ENCODE data around the gene RAMP1.

RAMP1 gene

DNA sequence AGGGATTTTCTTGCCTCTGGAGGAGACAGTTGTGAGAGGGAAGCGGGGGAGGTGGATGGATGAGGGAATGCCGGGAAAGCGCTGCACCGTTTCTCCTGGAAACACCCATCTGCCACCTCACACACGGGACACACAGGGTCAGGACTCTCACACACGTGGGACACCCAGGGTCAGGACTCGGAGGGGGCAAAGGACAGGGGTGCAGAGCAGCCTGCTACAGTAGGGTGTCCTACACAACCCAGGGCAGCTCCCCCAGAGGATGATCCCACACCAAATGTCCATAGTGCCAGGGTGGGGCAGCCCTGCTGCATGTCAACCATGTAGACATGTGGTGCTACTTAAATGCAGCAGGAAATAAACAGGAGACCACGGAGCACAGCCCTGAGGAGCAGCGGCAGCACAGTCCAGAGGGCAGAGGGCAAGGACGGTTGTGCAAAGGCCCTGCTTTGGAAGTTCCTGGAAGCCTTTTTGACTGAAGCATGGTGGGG lies 5.1 kb downstream of the RAMP1 start:
- Histone ChIP-seq H3K27me3 (ENCODE audit: insufficient read depth, poor library complexity, severe bottlenecking) (peaks cover 6% of the 10 kb centered on the region), H3K27ac (replicated peaks) (no peak overlapping the region), H3K4me3 (replicated peaks; ENCODE audit: insufficient read depth, low read length) (no peak overlapping the region)
- no peak for DNase-seq (ENCODE audit: low read depth in 1 of 2, low spot score in 1 of 2)
- TF ChIP-seq GABPA (IDR thresholded peaks at IDR 0.05; ENCODE audit: low read depth) (no peak), REST (IDR thresholded peaks at IDR 0.05; ENCODE audit: insufficient replicate concordance, low read depth) (no peak), CTCF (IDR thresholded peaks at IDR 0.05; ENCODE audit: insufficient read depth, low read length) (no peak), POLR2AphosphoS5 (IDR thresholded peaks at IDR 0.05; ENCODE audit: low read depth) (no peak), SPI1 (IDR thresholded peaks at IDR 0.05; ENCODE audit: borderline replicate concordance, low read depth) (no peak)

DNA sequence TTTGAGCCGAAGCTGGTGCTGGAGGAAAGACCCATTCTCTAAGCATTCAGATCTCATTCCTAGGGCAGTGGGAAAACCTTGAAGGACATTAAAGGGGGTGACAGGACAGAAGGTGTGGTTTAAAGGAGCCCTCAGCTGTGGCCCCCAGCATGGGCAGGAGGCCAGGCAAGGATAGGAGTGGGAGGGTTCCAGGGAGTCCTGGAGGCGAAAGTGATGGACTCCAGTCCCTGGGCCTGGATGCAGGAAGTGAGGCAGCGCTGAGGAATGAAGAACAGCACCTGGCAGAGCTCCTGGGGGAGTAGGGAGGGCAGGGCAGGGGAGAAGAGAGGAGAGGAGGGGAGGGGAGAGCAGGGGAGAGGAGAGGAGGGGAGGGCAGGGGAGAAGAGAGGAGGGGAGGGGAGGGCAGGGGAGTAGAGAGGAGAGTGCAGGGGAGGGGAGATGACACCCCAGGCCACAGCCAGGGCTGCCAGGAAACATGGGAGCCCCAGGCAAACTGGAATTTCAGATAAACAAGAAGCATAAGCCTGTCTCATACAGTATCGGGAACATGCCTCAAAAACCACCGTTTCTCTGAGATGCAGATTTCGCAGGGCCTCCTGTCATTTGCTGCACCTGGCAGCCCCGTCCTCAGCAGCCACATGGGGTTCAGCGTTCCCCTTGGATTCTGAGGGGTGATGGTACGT lies 5.7 kb downstream of the RAMP1 start:
- Histone ChIP-seq H3K27me3 (ENCODE audit: insufficient read depth, poor library complexity, severe bottlenecking) (peaks cover 4% of the 10 kb centered on the region), H3K27ac (replicated peaks) (no peak overlapping the region), H3K4me3 (replicated peaks; ENCODE audit: insufficient read depth, low read length) (no peak overlapping the region)
- TF ChIP-seq CTCF (IDR thresholded peaks at IDR 0.05; ENCODE audit: insufficient read depth, low read length): no peak
- TF ChIP-seq POLR2AphosphoS5 (IDR thresholded peaks at IDR 0.05; ENCODE audit: low read depth): no peak
- TF ChIP-seq GABPA (IDR thresholded peaks at IDR 0.05; ENCODE audit: low read depth): no peak
- no peak for DNase-seq (ENCODE audit: low read depth in 1 of 2, low spot score in 1 of 2)

DNA sequence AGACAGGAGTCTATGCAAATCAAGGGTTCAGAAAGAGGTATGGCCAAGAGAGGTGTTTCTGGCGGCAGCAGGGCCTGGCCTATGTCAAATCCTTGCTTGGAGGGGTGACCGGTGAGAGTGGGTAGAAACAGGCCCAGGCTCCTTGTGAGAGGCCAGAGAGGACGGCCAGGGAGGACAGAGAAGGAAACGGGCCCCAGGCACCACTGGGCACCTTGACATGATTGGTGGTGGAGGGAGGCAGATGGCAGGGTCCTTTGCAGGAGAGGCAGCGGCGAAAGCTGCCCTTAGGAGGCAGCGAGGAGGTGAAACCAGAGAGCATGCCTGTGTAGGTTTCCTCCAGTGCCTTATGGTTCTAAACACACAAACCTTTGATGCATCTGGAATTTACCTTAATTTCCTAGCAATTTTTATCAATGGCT lies 6.2 kb downstream of the RAMP1 start:
- no peak overlapping the region for H3K27ac ChIP-seq (replicated peaks)
- H3K4me3 ChIP-seq (replicated peaks; ENCODE audit: insufficient read depth, low read length): no peak overlapping the region
- TF ChIP-seq REST (IDR thresholded peaks at IDR 0.05; ENCODE audit: insufficient replicate concordance, low read depth) (no peak), CTCF (IDR thresholded peaks at IDR 0.05; ENCODE audit: insufficient read depth, low read length) (no peak), POLR2AphosphoS5 (IDR thresholded peaks at IDR 0.05; ENCODE audit: low read depth) (no peak), SPI1 (IDR thresholded peaks at IDR 0.05; ENCODE audit: borderline replicate concordance, low read depth) (no peak), GABPA (IDR thresholded peaks at IDR 0.05; ENCODE audit: low read depth) (no peak)
- H3K27me3 ChIP-seq (ENCODE audit: insufficient read depth, poor library complexity, severe bottlenecking): peaks cover 2% of the 10 kb centered on the region
- DNase-seq (ENCODE audit: low read depth in 1 of 2, low spot score in 1 of 2): no peak

All from HL-60 (cell line).